Lower leg skin (tissue), 3 donors: Measurements from ENCODE around the gene IGDCC3.

Experiments used
- POLR2A ChIP-seq, 2 donors: fragments of 450-650 bp; IDR thresholded peaks; one replicate each; pipeline ENCODE4 v1.6.1; 2016 to 2017; ENCODE audit warnings: antibody characterized with exemption in 2 of 2, mild to moderate bottlenecking in 1 of 2, moderate library complexity in 1 of 2
- TF ChIP-seq, protein P1 (sequence below), 3 donors: fragments of 450-650 bp; IDR thresholded peaks; one replicate each; pipeline ENCODE4 v1.5.1; 2016; ENCODE audit warnings: antibody characterized with exemption in 3 of 3, mild to moderate bottlenecking in 3 of 3, moderate library complexity in 2 of 3

- TF ChIP-seq, protein P1, sequence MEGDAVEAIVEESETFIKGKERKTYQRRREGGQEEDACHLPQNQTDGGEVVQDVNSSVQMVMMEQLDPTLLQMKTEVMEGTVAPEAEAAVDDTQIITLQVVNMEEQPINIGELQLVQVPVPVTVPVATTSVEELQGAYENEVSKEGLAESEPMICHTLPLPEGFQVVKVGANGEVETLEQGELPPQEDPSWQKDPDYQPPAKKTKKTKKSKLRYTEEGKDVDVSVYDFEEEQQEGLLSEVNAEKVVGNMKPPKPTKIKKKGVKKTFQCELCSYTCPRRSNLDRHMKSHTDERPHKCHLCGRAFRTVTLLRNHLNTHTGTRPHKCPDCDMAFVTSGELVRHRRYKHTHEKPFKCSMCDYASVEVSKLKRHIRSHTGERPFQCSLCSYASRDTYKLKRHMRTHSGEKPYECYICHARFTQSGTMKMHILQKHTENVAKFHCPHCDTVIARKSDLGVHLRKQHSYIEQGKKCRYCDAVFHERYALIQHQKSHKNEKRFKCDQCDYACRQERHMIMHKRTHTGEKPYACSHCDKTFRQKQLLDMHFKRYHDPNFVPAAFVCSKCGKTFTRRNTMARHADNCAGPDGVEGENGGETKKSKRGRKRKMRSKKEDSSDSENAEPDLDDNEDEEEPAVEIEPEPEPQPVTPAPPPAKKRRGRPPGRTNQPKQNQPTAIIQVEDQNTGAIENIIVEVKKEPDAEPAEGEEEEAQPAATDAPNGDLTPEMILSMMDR (IDR thresholded peaks at IDR 0.05): no peak
- no peak for TF ChIP-seq POLR2A (IDR thresholded peaks at IDR 0.05)
These were observed 30.8 kb downstream of the IGDCC3 start for GRCh38 chr15:65346856-65347598.
